KBM-7 (cell line): Measurements from ENCODE around the gene MED13L.

ENCODE experiments used
- DNase-seq: peaks from one replicate; pipeline ENCODE4 v3.0.0-alpha.2; 2015
- in situ Hi-C: fragments of 300-500 bp; cut with MboI; formaldehyde crosslinking; loops from 2 replicates; pipeline ENCODE4 v1.14.3; 2020; ENCODE audit warnings: low sequenced_read_pairs, low pct_unique_long_range_greater_than_20kb, mixed read lengths

The MED13L gene

GRCh38 chr12:116227811-116228210 is 49.7 kb downstream of the MED13L start:
- DNase-seq, result no peak
- in situ Hi-C loops, result no loop called here

GRCh38 chr12:116226026-116226425 is 51.5 kb downstream of the MED13L start:
- no peak for DNase-seq
- in situ Hi-C loops, result no loop called here

- DNase-seq, result no peak
- in situ Hi-C loops, result no loop called here
These were observed 55.1 kb downstream of the MED13L start for GRCh38 chr12:116222358-116222757.

GRCh38 chr12:116220756-116221155 is 56.7 kb downstream of the MED13L start:
- no peak for DNase-seq
- in situ Hi-C loops, result no loop called here

GRCh38 chr12:116217045-116217735 is 60.3 kb downstream of the MED13L start:
- no peak for DNase-seq
- in situ Hi-C loops, result no loop called here

- in situ Hi-C loops, result no loop called here
- no peak for DNase-seq
These were observed 61.3 kb downstream of the MED13L start for GRCh38 chr12:116216022-116216756.

GRCh38 chr12:116215023-116215422 is 62.5 kb downstream of the MED13L start:
- in situ Hi-C loops, result no loop called here
- no peak for DNase-seq

- in situ Hi-C loops, result no loop called here
- DNase-seq, result no peak
These were observed 63.5 kb downstream of the MED13L start for GRCh38 chr12:116213885-116214527.

GRCh38 chr12:116213014-116213413 is 64.5 kb downstream of the MED13L start:
- no peak for DNase-seq
- in situ Hi-C loops, result no loop called here

- DNase-seq, result no peak
- in situ Hi-C loops, result no loop called here
These were observed 66.7 kb downstream of the MED13L start for GRCh38 chr12:116210762-116211161.

GRCh38 chr12:116210131-116210530 is 67.4 kb downstream of the MED13L start:
- in situ Hi-C loops, result no loop called here
- DNase-seq, result no peak

- in situ Hi-C loops, result no loop called here
- no peak for DNase-seq
These were observed 68.0 kb downstream of the MED13L start for GRCh38 chr12:116209503-116209902.

- no peak for DNase-seq
- in situ Hi-C loops, result no loop called here
These were observed 70.2 kb downstream of the MED13L start for GRCh38 chr12:116207274-116207673.

- in situ Hi-C loops, result no loop called here
These were observed 70.7 kb downstream of the MED13L start for GRCh38 chr12:116206828-116207227.

GRCh38 chr12:116204785-116205184 is 72.7 kb downstream of the MED13L start:
- DNase-seq, result no peak
- in situ Hi-C loops, result no loop called here

More at GRCh38 chr12:116206828-116207227, 70.7 kb downstream of the MED13L start:
- DNase-seq, result no peak

- no peak for DNase-seq
- in situ Hi-C loops, result no loop called here
These were observed 73.3 kb downstream of the MED13L start for GRCh38 chr12:116204169-116204568.

GRCh38 chr12:116202940-116203339 is 74.6 kb downstream of the MED13L start:
- in situ Hi-C loops, result no loop called here
- DNase-seq, result no peak

- no peak for DNase-seq
These were observed 75.1 kb downstream of the MED13L start for GRCh38 chr12:116202433-116202832.

GRCh38 chr12:116201908-116202307 is 75.6 kb downstream of the MED13L start:
- in situ Hi-C loops, result no loop called here
- DNase-seq, result no peak

More at GRCh38 chr12:116202433-116202832, 75.1 kb downstream of the MED13L start:
- in situ Hi-C loops, result no loop called here

GRCh38 chr12:116201359-116201758 is 76.1 kb downstream of the MED13L start:
- in situ Hi-C loops, result no loop called here
- DNase-seq, result no peak
